Measurements from ENCODE around the gene VIPAS39. TPM values are rescaled to one million over a fixed set of nuclear protein-coding genes. Genes with fewer than 3 reads are reported as not detected.

Gene VIPAS39
- polyA plus RNA-seq, 1 donor (not counting 4 experiments of a cell fraction or from before 2014, with no cell fraction given), result 24.5 TPM

DNA sequence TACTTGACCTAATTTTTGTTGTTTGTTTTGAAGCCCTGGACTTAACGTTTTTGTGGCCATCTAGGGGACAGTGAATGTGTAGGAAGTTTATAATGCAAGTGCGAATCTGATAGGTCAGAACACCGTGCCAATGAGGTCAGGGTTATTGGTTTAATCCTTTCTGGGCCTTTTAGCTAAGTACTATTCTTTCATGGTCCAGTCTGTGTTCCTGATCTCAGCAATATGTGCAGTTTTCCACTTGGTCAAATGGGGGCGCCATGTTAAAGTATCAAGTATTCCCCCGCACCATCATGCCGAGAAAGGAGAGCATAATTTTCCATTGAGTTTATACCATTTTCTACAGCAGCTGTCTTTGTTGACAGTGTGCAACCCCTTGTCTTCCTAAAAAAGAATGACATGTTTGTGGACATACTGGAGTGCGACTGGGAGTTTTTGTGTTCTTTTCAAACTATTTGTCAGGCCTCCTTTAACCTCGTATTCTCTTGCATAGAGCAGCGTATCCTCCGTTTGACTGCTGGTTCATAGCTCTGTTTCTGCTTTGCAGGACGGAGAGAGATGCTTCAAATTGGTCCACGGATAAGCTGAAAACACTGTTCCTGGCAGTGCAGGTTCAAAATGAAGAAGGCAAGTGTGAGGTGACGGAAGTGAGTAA lies 1.8 kb upstream of the VIPAS39 start:
- H2AFZ ChIP-seq (ENCODE audit: control insufficient read depth, low read length), result no peak overlapping the region
- H3K9me3 ChIP-seq (ENCODE audit: control insufficient read depth, low read depth, low read length), result no peaks in the 10 kb centered on the region
- DNase-seq (ENCODE audit: low read depth, low spot score), result peak; percentile 35
- H3K9me1 ChIP-seq (ENCODE audit: control insufficient read depth, extremely low read depth, insufficient read depth, low read length), result no peaks in the 10 kb centered on the region
- peak overlapping the region; percentile 94 for H3K9ac ChIP-seq (ENCODE audit: control insufficient read depth, extremely low read depth, insufficient read depth, low read length)
- peaks cover 49% of the 10 kb centered on the region for H3K79me2 ChIP-seq (ENCODE audit: control insufficient read depth, insufficient read depth, low read length)
- no peak for FAIRE-seq
- peaks cover 20 to 22% of the 10 kb centered on the region in 2 experiments for H3K36me3 ChIP-seq (ENCODE audit: control insufficient read depth in 2 of 2, extremely low read depth in 1 of 2, insufficient read depth in 2 of 2, low read length in 2 of 2)
- peak overlapping the region; percentile 97 for H3K4me2 ChIP-seq (ENCODE audit: control insufficient read depth, extremely low read depth, insufficient read depth, low read depth, low read length)
- H3K27ac ChIP-seq (ENCODE audit: control insufficient read depth, insufficient read depth, low read length), result peak overlapping the region; percentile 94
- TF ChIP-seq, protein P1, sequence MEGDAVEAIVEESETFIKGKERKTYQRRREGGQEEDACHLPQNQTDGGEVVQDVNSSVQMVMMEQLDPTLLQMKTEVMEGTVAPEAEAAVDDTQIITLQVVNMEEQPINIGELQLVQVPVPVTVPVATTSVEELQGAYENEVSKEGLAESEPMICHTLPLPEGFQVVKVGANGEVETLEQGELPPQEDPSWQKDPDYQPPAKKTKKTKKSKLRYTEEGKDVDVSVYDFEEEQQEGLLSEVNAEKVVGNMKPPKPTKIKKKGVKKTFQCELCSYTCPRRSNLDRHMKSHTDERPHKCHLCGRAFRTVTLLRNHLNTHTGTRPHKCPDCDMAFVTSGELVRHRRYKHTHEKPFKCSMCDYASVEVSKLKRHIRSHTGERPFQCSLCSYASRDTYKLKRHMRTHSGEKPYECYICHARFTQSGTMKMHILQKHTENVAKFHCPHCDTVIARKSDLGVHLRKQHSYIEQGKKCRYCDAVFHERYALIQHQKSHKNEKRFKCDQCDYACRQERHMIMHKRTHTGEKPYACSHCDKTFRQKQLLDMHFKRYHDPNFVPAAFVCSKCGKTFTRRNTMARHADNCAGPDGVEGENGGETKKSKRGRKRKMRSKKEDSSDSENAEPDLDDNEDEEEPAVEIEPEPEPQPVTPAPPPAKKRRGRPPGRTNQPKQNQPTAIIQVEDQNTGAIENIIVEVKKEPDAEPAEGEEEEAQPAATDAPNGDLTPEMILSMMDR (optimal IDR thresholded peaks at IDR 0.05 in 1 of 3, IDR thresholded peaks at IDR 0.05 in 1 of 3, conservative IDR thresholded peaks at IDR 0.05 in 1 of 3; ENCODE audit: extremely low read depth in 1 of 3, insufficient read depth in 2 of 3, low read length in 3 of 3), result peak; percentile 55 to 79 (median 68)
- no peak for TF ChIP-seq EZH2 (IDR thresholded peaks at IDR 0.05; ENCODE audit: low read length)
- H4K20me1 ChIP-seq (ENCODE audit: control insufficient read depth, extremely low read depth, insufficient read depth, low read length), result peaks cover 9% of the 10 kb centered on the region
- dilution Hi-C loops (cut with MboI; ENCODE audit: extremely low pct_ligation_motif_present, low sequenced_read_pairs), result no loop called here
- H3K4me3 ChIP-seq (ENCODE audit: control insufficient read depth in 2 of 3, extremely low read depth in 1 of 3, insufficient read depth in 2 of 3, low read depth in 1 of 3, low read length in 3 of 3), result peak overlapping the region; percentile 83 to 87 (median 85)
- H3K27me3 ChIP-seq (ENCODE audit: control insufficient read depth, extremely low read depth, insufficient read depth, low read length), result no peaks in the 10 kb centered on the region
- H3K4me1 ChIP-seq (ENCODE audit: control insufficient read depth, extremely low read depth, insufficient read depth, low read length), result peaks cover 7% of the 10 kb centered on the region

DNA sequence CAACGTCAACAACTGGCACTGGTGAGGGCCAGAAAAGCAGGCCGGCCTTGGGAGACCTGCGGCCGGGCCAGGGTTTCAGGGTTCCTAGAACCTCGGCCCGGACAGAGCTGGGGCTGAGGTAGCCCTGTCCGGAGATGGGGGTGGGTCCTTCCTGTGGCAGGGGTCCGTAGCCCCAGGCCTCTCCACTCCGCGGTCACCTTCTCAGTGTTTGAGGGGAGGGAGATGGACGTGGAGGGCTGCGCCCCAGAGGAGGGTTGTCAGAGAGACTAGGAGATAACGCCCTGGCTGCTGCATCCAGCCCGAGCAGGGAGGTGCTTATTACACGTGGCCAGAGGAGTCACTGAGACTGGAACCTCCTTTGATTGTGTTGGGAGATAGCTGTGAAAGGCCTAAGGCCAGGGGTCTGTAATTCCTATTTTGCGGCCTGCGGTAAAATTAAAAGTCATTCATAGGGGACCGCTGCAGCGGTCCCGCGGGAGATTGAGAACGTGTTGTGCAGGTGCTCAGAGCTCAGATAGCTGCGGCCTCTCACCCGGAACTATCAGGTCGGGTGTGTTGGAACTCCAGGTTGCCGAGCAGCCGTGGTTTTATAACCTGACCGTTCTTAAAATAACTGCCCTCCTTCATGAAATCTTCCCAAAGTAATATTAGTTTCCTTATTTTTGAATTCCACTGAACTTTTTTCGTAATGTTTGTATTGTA lies 999 bp upstream of the VIPAS39 start:
- Histone ChIP-seq H3K27me3 (ENCODE audit: control insufficient read depth, extremely low read depth, insufficient read depth, low read length) (no peaks in the 10 kb centered on the region), H3K9ac (ENCODE audit: control insufficient read depth, extremely low read depth, insufficient read depth, low read length) (peak overlapping the region; percentile 94), H3K9me1 (ENCODE audit: control insufficient read depth, extremely low read depth, insufficient read depth, low read length) (no peaks in the 10 kb centered on the region), H3K79me2 (ENCODE audit: control insufficient read depth, insufficient read depth, low read length) (peaks cover 49% of the 10 kb centered on the region), H3K27ac (ENCODE audit: control insufficient read depth, insufficient read depth, low read length) (peak overlapping the region; percentile 94), H2AFZ (ENCODE audit: control insufficient read depth, low read length) (peak overlapping the region; percentile 95), H3K4me1 (ENCODE audit: control insufficient read depth, extremely low read depth, insufficient read depth, low read length) (peaks cover 7% of the 10 kb centered on the region), H3K9me3 (ENCODE audit: control insufficient read depth, low read depth, low read length) (no peaks in the 10 kb centered on the region), H3K36me3 (ENCODE audit: control insufficient read depth in 2 of 2, extremely low read depth in 1 of 2, insufficient read depth in 2 of 2, low read length in 2 of 2) (peaks cover 17 to 18% of the 10 kb centered on the region in 2 experiments), H3K4me2 (ENCODE audit: control insufficient read depth, extremely low read depth, insufficient read depth, low read depth, low read length) (peak overlapping the region; percentile 97), H3K4me3 (ENCODE audit: control insufficient read depth in 2 of 3, extremely low read depth in 1 of 3, insufficient read depth in 2 of 3, low read depth in 1 of 3, low read length in 3 of 3) (peak overlapping the region; percentile 83 to 87 (median 85)), H4K20me1 (ENCODE audit: control insufficient read depth, extremely low read depth, insufficient read depth, low read length) (peaks cover 9% of the 10 kb centered on the region)
- DNase-seq (ENCODE audit: low read depth, low spot score), result no peak
- dilution Hi-C loops (cut with MboI; ENCODE audit: extremely low pct_ligation_motif_present, low sequenced_read_pairs), result no loop called here
- no peak for TF ChIP-seq EZH2 (IDR thresholded peaks at IDR 0.05; ENCODE audit: low read length)
- TF ChIP-seq, protein P1 (optimal IDR thresholded peaks at IDR 0.05 in 1 of 3, IDR thresholded peaks at IDR 0.05 in 1 of 3, conservative IDR thresholded peaks at IDR 0.05 in 1 of 3; ENCODE audit: extremely low read depth in 1 of 3, insufficient read depth in 2 of 3, low read length in 3 of 3), result no peak
- FAIRE-seq, result no peak

All from keratinocyte (primary cell).